ENCODE results near the gene ORM2. TPM values are rescaled to one million over a fixed set of nuclear protein-coding genes. Genes with fewer than 3 reads are reported as not detected.

ORM2 gene
- total and polyA plus RNA-seq, 2 of the 13 experiments (the other 11 are each of a cell fraction or from before 2014, with no cell fraction given): 565 to 824 TPM

GRCh38 chr9:114289106-114289505 lies 40.6 kb upstream of the ORM2 start:
- ATAC-seq: no peak
- H4K20me1 ChIP-seq (ENCODE audit: insufficient read depth, low read length): no peaks in the 10 kb centered on the region
- H3K79me2 ChIP-seq (ENCODE audit: insufficient read depth, low read length): no peaks in the 10 kb centered on the region
- H3K36me3 ChIP-seq (replicated peaks in 1 of 2; ENCODE audit: control insufficient read depth in 1 of 2, insufficient read depth in 2 of 2, low read length in 2 of 2): peaks cover 44 to 78% of the 10 kb centered on the region in 2 experiments
- POLR2A ChIA-PET: no interaction called here
- CTCF ChIA-PET (ENCODE audit: low intra/inter-chr PET ratio, low total read pairs): no interaction called here
- H2AFZ ChIP-seq (ENCODE audit: low read length): no peak overlapping the region
- no peaks in the 10 kb centered on the region for H3K27me3 ChIP-seq (ENCODE audit: control insufficient read depth in 1 of 2, insufficient read depth in 2 of 2, low read length in 2 of 2)
- H3K9me3 ChIP-seq (ENCODE audit: low read length): 0 out of 2 replicates have a peak, but pooled peaks cover under 1% of the 10 kb centered on the region
- H3K9ac ChIP-seq (ENCODE audit: insufficient read depth, low read depth, low read length): no peak overlapping the region
- no peak overlapping the region for H3K27ac ChIP-seq (ENCODE audit: extremely low read length, insufficient read depth, low read length)
- 93% methylated on average over 12 of the region's 13 CpGs for WGBS (ENCODE audit: low lambda C conversion rate)
- H3K4me2 ChIP-seq (ENCODE audit: low read depth, low read length): no peak overlapping the region
- no peak for TF ChIP-seq ATF6 (CRISPR knock-in tag; conservative IDR thresholded peaks at IDR 0.05)
- no peak for TF ChIP-seq ZSCAN12 (CRISPR knock-in tag; IDR thresholded peaks at IDR 0.05)
- TF ChIP-seq SMARCC2 (IDR thresholded peaks at IDR 0.05): no peak
- TF ChIP-seq, protein P1, sequence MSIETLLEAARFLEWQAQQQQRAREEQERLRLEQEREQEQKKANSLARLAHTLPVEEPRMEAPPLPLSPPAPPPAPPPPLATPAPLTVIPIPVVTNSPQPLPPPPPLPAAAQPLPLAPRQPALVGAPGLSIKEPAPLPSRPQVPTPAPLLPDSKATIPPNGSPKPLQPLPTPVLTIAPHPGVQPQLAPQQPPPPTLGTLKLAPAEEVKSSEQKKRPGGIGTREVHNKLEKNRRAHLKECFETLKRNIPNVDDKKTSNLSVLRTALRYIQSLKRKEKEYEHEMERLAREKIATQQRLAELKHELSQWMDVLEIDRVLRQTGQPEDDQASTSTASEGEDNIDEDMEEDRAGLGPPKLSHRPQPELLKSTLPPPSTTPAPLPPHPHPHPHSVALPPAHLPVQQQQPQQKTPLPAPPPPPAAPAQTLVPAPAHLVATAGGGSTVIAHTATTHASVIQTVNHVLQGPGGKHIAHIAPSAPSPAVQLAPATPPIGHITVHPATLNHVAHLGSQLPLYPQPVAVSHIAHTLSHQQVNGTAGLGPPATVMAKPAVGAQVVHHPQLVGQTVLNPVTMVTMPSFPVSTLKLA (IDR thresholded peaks at IDR 0.05): no peak
- no peak for TF ChIP-seq ZMAT3 (CRISPR knock-in tag; conservative IDR thresholded peaks at IDR 0.05)
- TF ChIP-seq, protein P2, sequence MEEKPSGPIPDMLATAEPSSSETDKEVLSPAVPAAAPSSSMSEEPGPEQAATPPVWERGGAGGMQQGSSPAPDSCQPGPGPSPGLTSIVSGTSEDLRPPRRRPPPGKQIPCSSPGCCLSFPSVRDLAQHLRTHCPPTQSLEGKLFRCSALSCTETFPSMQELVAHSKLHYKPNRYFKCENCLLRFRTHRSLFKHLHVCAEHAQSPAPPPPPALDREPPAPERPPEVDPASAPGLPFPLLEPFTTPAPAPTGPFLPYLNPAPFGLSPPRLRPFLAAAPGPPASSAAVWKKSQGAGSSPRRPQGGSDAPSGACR (CRISPR knock-in tag; IDR thresholded peaks at IDR 0.05): no peak
- TF ChIP-seq, protein P3, sequence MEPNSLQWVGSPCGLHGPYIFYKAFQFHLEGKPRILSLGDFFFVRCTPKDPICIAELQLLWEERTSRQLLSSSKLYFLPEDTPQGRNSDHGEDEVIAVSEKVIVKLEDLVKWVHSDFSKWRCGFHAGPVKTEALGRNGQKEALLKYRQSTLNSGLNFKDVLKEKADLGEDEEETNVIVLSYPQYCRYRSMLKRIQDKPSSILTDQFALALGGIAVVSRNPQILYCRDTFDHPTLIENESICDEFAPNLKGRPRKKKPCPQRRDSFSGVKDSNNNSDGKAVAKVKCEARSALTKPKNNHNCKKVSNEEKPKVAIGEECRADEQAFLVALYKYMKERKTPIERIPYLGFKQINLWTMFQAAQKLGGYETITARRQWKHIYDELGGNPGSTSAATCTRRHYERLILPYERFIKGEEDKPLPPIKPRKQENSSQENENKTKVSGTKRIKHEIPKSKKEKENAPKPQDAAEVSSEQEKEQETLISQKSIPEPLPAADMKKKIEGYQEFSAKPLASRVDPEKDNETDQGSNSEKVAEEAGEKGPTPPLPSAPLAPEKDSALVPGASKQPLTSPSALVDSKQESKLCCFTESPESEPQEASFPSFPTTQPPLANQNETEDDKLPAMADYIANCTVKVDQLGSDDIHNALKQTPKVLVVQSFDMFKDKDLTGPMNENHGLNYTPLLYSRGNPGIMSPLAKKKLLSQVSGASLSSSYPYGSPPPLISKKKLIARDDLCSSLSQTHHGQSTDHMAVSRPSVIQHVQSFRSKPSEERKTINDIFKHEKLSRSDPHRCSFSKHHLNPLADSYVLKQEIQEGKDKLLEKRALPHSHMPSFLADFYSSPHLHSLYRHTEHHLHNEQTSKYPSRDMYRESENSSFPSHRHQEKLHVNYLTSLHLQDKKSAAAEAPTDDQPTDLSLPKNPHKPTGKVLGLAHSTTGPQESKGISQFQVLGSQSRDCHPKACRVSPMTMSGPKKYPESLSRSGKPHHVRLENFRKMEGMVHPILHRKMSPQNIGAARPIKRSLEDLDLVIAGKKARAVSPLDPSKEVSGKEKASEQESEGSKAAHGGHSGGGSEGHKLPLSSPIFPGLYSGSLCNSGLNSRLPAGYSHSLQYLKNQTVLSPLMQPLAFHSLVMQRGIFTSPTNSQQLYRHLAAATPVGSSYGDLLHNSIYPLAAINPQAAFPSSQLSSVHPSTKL (CRISPR knock-in tag; IDR thresholded peaks at IDR 0.05): no peak
- no peak for TF ChIP-seq ZNF670 (CRISPR knock-in tag; IDR thresholded peaks at IDR 0.05; ENCODE audit: borderline replicate concordance)
- TF ChIP-seq MAFK (conservative IDR thresholded peaks at IDR 0.05 in 1 of 2, IDR thresholded peaks at IDR 0.05 in 1 of 2; ENCODE audit: low read length in 2 of 2): no peak
- intact Hi-C loops (cut with micrococcal nuclease; ENCODE audit: unreplicated experiment): no loop called here
- DNase-seq (ENCODE audit: low spot score): no peak
- no TSS peak for BruUV-seq (replicated peaks)
- in situ Hi-C loops (cut with HindIII; ENCODE audit: extremely low pct_ligation_motif_present, low pct_unique_long_range_greater_than_20kb): no loop called here
- FAIRE-seq: no peak
- H3K4me3 ChIP-seq (replicated peaks in 1 of 3; ENCODE audit: insufficient read depth in 1 of 3, low read depth in 2 of 3, low read length in 3 of 3): no peak overlapping the region
- H3K4me1 ChIP-seq (ENCODE audit: insufficient read depth, low read length): no peaks in the 10 kb centered on the region

All from HepG2 (cell line).